ENCODE data around the gene KCNJ16.

DNA sequence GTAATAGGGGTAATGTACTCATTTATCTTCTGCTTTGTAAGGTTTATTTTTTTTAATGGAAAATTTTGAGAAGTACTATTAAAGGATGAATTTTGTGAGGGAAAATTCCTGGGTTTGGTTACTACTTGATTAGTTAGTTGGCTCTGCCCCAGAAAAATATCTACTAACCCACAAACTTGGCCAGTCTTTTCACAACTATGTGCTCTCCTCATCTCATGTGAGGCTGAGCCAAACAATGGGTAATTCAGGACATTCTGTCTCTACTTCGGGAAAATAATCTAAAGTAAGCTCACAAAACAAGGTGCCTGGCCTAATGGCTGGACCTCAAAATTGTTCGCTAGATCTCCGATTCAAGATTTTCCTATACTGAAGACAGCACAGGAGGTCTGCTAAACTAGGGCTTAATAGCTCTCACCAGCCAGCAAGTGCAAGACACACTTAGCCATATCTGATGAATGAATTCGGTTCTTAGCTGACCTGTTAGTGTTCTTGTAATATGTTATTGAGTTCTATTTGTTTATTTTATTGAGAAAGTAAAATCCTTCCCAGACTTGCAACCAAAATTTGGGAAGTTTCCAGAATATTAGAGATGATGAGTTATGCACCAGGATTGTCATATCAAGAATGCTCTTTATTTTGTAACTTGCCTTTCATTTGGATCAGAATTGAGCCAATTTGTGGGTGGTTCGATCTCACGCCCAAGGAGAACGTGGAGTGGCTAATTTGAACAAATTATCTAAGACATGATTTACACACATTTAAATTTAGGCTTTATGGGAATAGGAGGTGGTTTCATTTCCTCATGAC, 5.7 kb downstream of the KCNJ16 start:
- TF ChIP-seq POLR2A (IDR thresholded peaks at IDR 0.05; ENCODE audit: low read depth, low read length) (no peak), TAF1 (IDR thresholded peaks at IDR 0.05; ENCODE audit: borderline replicate concordance, low read depth, low read length) (no peak), POLR2AphosphoS5 (IDR thresholded peaks at IDR 0.05; ENCODE audit: low read depth, low read length) (no peak)
